Measurements from ENCODE around the gene FAM163B.

DNA sequence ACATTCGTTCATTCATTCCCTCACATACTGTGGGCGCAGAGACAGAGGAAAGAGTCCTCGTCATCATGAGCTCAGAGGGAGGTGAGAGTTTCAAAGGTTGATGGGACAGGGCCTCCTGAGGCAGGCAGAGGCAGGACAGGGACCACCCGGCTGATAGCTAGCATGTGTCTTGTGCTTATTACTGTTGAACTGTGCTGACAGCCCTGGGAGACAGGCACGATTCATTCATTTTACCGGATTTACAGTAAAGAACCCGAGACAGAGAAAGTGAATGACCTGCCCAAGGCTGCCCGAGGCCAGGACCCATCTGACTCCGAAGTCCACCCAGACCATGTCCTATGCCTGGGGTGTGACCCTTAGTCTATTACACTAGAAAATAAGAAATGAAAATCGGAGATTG lies 4.9 kb upstream of the FAM163B start:
- TF ChIP-seq POLR2AphosphoS5 (IDR thresholded peaks at IDR 0.05; ENCODE audit: borderline replicate concordance, low read depth, low read length) (no peak), EZH2 (IDR thresholded peaks at IDR 0.05) (no peak), FOXP2 (optimal IDR thresholded peaks at IDR 0.05; ENCODE audit: control extremely low read depth, extremely low read length, insufficient read depth) (no peak)

Measured in SK-N-MC (cell line).